Stimulated activated CD8-positive, alpha-beta memory T cell treated with anti-CD3 and anti-CD28 coated beads, Interleukin-4, amount 100 ng/mL, for 24 hours (primary cell): ENCODE measurements around the gene HMG20B.
A peak's percentile ranks its signal among the peaks of the same experiment; 100 is the strongest.
"Not testable (repeated sequence)": the region's sequence is repeated elsewhere in the genome, so short reads cannot be mapped to it uniquely, and the experiment has no call there.

Experiments used
- DNase-seq: peaks from one replicate; pipeline ENCODE4 v3.0.0-alpha.2; 2020; ENCODE audit warnings: low read depth

Gene HMG20B

GRCh38 chr19:3556978-3557460 is 15.7 kb upstream of the HMG20B start:
- DNase-seq = peak; percentile 55

GRCh38 chr19:3557461-3558248 is 15.1 kb upstream of the HMG20B start, which contains the start of gene MFSD12:
Gene MFSD12 (minus strand): TSS chr19:3557586. CDS start chr19:3557403, 183 bp downstream.
- DNase-seq = peak; percentile 93

- no peak for DNase-seq
Observed at GRCh38 chr19:3563709-3564524, 8.8 kb upstream of the HMG20B start.

GRCh38 chr19:3565139-3565538 is 7.6 kb upstream of the HMG20B start:
- DNase-seq = no peak

- not testable (repeated sequence) for DNase-seq
Observed at GRCh38 chr19:3570042-3570441, 2.7 kb upstream of the HMG20B start.

- no peak for DNase-seq
Observed at GRCh38 chr19:3570606-3571011, 2.1 kb upstream of the HMG20B start.

- peak; percentile 99 for DNase-seq
Observed at GRCh38 chr19:3572132-3572854, 451 bp upstream of the HMG20B start.

- DNase-seq = no peak
Observed at GRCh38 chr19:3573162-3573857, 566 bp downstream of the HMG20B start.

GRCh38 chr19:3573858-3574637 is 1.3 kb downstream of the HMG20B start:
- DNase-seq = peak; percentile 71

- no peak for DNase-seq
Observed at GRCh38 chr19:3575260-3575741, 2.6 kb downstream of the HMG20B start.

GRCh38 chr19:3575949-3576673 is 3.4 kb downstream of the HMG20B start:
- DNase-seq = no peak

GRCh38 chr19:3576696-3577443 is 4.1 kb downstream of the HMG20B start:
- no peak for DNase-seq

- DNase-seq = no peak
Observed at GRCh38 chr19:3577723-3578344, 5.1 kb downstream of the HMG20B start.

- DNase-seq = no peak
Observed at GRCh38 chr19:3578390-3578789, 5.6 kb downstream of the HMG20B start.

GRCh38 chr19:3580156-3580934 is 7.6 kb downstream of the HMG20B start:
- no peak for DNase-seq

- DNase-seq = not testable (repeated sequence)
Observed at GRCh38 chr19:3581792-3582191, 9.0 kb downstream of the HMG20B start.

- not testable (repeated sequence) for DNase-seq
Observed at GRCh38 chr19:3584036-3584802, 11.5 kb downstream of the HMG20B start.
